ENCODE measurements around the gene DDX11.
"Not testable (repeated sequence)": the region's sequence is repeated elsewhere in the genome, so short reads cannot be mapped to it uniquely, and the experiment has no call there.

The DDX11 gene

DNA sequence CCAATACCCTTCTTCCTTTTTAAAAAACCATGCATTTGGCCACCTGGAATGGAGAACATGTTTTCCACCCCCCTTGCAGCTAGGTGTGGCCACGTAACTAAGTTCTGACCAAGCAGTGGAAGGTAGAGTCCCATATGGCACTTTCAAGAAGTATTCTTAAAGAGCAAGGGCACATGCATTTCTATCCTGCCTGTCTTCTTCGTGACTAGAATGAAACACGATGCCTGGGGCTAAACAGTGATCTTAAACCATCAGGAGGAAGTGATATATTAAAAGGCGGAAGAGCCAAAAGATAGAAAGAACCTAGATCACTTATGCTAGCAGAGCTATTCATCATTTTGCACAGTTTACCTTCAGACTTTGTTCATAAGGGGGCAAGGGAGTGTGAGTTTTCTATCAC is 16.0 kb upstream of the DDX11 start:
- no peak overlapping the region for H3K27ac ChIP-seq
- no peaks in the 10 kb centered on the region for H3K36me3 ChIP-seq (replicated peaks)
- in situ Hi-C loops (cut with HindIII; ENCODE audit: low pct_ligation_motif_present, low sequenced_read_pairs) = no loop called here
- no peak overlapping the region for H3K4me3 ChIP-seq (ENCODE audit: low read depth, low read length)
- DNase-seq = no peak
- no peaks in the 10 kb centered on the region for H3K27me3 ChIP-seq (replicated peaks)
- TF ChIP-seq, protein P1, sequence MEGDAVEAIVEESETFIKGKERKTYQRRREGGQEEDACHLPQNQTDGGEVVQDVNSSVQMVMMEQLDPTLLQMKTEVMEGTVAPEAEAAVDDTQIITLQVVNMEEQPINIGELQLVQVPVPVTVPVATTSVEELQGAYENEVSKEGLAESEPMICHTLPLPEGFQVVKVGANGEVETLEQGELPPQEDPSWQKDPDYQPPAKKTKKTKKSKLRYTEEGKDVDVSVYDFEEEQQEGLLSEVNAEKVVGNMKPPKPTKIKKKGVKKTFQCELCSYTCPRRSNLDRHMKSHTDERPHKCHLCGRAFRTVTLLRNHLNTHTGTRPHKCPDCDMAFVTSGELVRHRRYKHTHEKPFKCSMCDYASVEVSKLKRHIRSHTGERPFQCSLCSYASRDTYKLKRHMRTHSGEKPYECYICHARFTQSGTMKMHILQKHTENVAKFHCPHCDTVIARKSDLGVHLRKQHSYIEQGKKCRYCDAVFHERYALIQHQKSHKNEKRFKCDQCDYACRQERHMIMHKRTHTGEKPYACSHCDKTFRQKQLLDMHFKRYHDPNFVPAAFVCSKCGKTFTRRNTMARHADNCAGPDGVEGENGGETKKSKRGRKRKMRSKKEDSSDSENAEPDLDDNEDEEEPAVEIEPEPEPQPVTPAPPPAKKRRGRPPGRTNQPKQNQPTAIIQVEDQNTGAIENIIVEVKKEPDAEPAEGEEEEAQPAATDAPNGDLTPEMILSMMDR (IDR thresholded peaks at IDR 0.05; ENCODE audit: low read depth, low read length, missing control alignments) = no peak

DNA sequence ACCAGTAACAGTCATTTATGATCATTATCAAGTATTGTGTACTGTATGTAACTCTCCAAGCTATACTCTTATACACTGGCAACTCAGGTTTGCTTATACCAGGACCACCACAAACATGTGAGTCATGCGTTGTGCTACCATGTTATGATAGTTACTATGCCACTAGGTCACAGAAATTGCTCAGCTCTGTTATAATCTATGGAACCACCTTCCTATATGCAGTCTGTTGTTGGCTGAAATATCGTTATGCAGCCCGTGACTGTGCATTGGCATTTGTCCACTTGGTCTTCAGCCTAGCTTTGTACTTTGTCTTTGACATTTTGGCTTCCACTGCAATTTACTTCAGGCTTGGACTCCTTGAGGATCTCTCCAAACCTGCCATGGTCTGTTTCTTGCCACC is 7.5 kb upstream of the DDX11 start:
- H3K27ac ChIP-seq; DNase-seq; in situ Hi-C loops (cut with HindIII; ENCODE audit: low pct_ligation_motif_present, low sequenced_read_pairs); H3K36me3 ChIP-seq (replicated peaks); H3K4me3 ChIP-seq (ENCODE audit: low read depth, low read length); H3K27me3 ChIP-seq (replicated peaks): not testable (repeated sequence)

DNA sequence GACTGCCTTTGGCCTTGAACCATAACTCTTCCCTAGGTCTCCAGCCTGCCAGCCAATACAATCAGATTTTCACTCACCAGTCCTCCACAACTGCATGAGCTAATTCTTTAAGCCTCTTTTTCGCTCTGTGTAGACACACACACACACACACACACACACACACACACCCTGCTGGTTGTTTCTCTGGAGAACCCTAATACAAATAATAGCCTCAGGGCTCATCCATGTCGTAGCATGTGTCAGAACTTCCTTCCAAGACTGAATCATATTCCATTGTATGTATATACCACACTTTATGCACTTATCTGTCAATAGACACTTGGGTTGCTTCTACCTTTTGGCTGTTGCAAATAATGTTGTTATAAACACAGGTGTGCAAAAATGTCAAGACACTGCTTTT is 6.0 kb upstream of the DDX11 start:
- in situ Hi-C loops (cut with HindIII; ENCODE audit: low pct_ligation_motif_present, low sequenced_read_pairs); H3K27me3 ChIP-seq (replicated peaks); H3K4me3 ChIP-seq (ENCODE audit: low read depth, low read length); DNase-seq; H3K36me3 ChIP-seq (replicated peaks); H3K27ac ChIP-seq: not testable (repeated sequence)

DNA sequence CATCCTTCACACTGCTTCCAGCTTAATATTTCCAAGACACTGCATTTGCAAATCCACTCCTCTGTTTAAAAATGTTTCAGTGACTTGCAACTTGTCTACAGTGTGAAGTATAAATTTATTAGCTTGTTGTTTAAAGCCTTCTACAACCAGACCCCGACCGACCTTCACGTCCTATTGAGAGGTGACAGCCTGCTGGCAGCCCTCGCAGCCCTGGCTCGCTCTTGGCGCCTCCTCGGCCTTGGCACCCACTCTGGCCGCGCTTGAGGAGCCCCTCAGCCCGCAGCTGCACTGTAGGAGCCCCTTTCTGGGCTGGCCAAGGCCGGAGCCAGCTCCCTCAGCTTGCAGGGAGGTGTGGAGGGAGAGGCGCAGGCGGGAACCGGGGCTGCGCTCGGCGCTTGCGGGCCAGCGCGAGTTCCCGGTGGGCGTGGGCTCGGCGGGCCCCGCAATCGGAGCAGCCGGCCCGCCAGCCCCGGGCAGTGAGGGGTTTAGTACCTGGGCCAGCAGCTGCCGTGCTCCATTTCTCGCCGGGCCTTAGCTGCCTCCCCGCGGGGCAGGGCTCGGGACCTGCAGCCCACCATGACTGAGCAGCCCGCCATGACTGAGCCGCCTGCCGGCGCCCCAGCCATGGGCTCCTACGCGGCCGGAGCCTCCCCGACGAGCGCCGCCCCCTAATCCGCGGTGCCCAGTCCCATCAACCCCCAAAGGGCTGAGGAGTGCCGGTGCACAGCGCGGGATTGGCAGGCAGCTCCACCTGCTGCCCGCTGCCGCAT is 2.5 kb upstream of the DDX11 start:
- H3K27ac ChIP-seq; in situ Hi-C loops (cut with HindIII; ENCODE audit: low pct_ligation_motif_present, low sequenced_read_pairs); H3K27me3 ChIP-seq (replicated peaks); DNase-seq; H3K36me3 ChIP-seq (replicated peaks); H3K4me3 ChIP-seq (ENCODE audit: low read depth, low read length): not testable (repeated sequence)

DNA sequence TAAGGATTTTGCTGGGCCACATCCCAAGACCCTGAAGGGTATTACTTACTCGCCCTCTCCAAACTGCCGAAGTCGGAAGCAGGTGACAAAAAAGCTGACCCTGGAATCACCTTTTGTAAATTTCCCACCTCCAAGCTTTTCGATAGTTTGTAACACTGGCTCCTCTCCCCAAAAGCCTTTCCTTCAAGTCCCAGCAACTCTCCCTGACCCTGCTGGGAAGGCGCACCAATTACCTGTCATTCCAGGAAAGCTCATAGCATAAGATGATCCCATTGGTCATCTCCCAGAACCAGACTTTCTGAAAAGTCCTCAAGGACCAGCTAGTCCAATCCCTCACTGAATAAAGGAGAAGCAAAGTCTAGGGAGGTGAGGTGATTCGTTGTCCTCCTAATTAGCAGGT is 698 bp upstream of the DDX11 start:
- in situ Hi-C loops (cut with HindIII; ENCODE audit: low pct_ligation_motif_present, low sequenced_read_pairs); H3K36me3 ChIP-seq (replicated peaks); H3K27ac ChIP-seq; H3K27me3 ChIP-seq (replicated peaks); DNase-seq: not testable (repeated sequence)
- H3K4me3 ChIP-seq (ENCODE audit: low read depth, low read length) = peak overlapping the region; percentile 67

DNA sequence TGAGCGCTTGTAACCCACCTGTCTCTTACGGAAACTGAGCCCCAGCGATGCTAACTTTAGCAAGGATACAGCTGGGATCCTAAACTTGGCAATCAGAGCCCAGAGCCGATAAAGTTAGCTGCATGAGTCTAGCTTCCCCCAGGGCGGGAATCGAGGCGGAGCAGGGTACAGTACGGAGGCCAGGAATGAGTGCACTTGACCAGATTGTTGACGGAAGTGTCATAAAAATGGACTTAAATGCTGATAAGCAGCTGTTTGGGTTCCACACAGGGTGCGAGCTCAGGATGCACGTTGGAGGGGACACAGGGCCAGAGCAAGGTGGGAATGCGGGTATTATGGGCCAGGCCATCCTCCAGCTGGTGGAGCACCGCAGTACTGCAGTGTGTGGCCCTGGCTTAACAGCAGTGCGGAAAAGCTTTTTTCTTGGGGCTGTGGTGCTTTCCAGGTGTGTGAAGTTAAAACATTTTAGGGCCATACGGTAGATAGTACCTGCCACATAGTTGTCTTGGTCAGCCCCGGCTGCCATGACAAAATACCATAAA is 744 bp downstream of the DDX11 start:
- TF ChIP-seq, protein P1 (IDR thresholded peaks at IDR 0.05; ENCODE audit: low read depth, low read length, missing control alignments) = peak; percentile 56
- Histone ChIP-seq H3K27ac (peak overlapping the region; percentile 56), H3K4me3 (ENCODE audit: low read depth, low read length) (peak overlapping the region; percentile 67)
- H3K36me3 ChIP-seq (replicated peaks); in situ Hi-C loops (cut with HindIII; ENCODE audit: low pct_ligation_motif_present, low sequenced_read_pairs); H3K27me3 ChIP-seq (replicated peaks); DNase-seq: not testable (repeated sequence)

DNA sequence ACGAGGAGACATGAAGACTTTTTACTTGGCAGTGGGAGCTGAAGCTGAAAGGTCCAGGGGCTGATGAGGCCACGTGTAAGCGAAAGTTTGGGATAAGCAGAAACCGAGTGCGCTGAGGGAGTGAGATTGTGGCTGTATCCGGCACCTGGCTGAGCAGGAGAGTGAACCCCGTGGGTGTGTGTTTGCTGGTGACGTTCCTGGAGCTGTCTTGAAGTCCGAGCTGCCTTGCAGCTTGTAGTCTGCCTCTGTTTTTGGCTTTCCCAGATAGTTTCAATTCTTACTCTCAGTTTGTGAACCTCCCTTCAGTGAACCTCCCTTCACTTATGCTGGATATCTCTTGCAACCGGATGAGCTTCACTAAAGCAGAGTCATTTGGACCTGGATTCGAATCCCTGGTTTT is 2.5 kb downstream of the DDX11 start:
- H3K27me3 ChIP-seq (replicated peaks); H3K36me3 ChIP-seq (replicated peaks); in situ Hi-C loops (cut with HindIII; ENCODE audit: low pct_ligation_motif_present, low sequenced_read_pairs); H3K4me3 ChIP-seq (ENCODE audit: low read depth, low read length); DNase-seq; H3K27ac ChIP-seq: not testable (repeated sequence)

DNA sequence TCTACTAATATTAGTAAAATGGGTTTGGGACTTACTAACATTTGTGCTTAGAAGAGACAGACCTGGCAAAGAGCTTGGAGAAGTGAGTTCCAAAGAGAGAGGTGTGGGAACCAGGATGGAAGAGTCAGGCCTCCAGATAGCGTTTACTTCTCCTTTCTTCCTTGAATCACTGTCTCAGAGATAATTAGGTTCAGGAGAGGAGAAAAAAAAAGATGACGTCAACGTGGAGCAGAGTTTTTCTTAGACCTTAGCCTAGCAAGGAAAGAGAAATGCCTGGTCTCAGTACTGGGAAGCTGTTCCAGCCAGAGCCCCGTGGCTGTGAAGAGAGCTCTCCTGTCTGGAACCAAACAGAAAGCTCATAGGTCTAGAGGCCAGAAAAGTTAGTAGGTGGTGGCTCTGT is 3.4 kb downstream of the DDX11 start:
- H3K4me3 ChIP-seq (ENCODE audit: low read depth, low read length); H3K27ac ChIP-seq; H3K36me3 ChIP-seq (replicated peaks); DNase-seq; H3K27me3 ChIP-seq (replicated peaks); in situ Hi-C loops (cut with HindIII; ENCODE audit: low pct_ligation_motif_present, low sequenced_read_pairs): not testable (repeated sequence)

DNA sequence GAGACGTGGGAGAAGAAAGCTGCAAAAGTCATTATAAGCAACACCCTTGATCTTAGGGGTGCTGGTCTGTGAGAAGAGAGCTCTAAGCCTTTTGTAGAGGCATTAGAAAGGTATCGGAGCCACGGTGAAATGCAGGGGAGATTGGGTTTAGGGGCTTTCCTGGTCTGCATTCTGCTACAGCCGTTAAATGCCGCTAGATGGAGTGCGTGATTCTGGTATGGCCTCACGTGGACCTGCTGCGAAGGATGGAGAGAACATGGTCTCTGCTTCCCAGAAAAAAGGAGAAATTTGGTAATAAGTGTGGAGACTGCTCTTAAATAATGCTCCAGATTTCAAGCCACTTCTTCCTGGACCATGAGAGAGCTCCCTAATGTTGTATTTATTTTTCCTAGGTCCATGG is 4.3 kb downstream of the DDX11 start:
- in situ Hi-C loops (cut with HindIII; ENCODE audit: low pct_ligation_motif_present, low sequenced_read_pairs); H3K4me3 ChIP-seq (ENCODE audit: low read depth, low read length); H3K27me3 ChIP-seq (replicated peaks); DNase-seq; H3K36me3 ChIP-seq (replicated peaks): not testable (repeated sequence)
- TF ChIP-seq, protein P1 (IDR thresholded peaks at IDR 0.05; ENCODE audit: low read depth, low read length, missing control alignments) = peak; percentile 31
- peak overlapping the region; percentile 87 for H3K27ac ChIP-seq

DNA sequence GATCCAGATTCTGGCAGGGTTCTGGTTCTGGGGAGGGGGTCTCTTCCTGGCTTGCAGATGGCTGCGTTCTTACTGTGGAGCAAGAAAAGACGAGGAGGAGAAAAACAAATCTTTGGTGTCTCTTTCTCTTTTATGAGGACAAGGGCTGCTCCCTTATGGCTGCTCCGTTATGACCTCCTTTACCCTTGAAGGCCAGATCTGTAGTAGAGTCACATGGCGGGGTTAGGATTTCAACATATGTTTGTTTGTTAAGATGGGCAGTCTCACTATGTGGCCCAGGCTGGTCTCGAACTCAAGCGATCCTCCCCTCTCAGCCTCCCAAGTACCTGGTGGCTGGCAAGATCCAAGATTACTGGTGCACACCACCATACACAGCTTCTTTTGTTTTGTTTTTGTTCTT is 5.8 kb downstream of the DDX11 start:
- H3K4me3 ChIP-seq (ENCODE audit: low read depth, low read length); DNase-seq; H3K27me3 ChIP-seq (replicated peaks); in situ Hi-C loops (cut with HindIII; ENCODE audit: low pct_ligation_motif_present, low sequenced_read_pairs); H3K36me3 ChIP-seq (replicated peaks); H3K27ac ChIP-seq: not testable (repeated sequence)

DNA sequence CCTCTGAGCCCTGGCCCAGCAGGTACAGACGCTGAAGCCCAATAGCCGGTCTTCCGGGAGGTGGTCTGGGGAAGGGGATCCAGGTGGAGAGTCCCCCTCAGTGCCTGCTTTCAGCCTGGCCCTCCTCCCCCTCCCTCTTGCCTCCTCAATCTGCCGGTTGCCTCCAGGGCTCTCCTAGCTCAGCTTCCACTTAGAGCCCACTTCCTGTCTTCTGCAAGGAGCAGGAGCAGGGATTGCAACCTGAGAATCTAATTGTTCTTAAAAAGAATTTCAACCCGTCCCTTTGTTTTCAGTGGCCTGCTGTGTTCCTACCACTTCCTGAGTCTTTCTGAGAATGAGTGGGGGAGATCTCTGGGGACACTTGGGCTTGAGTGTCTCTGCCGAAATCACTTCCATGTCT is 6.6 kb downstream of the DDX11 start:
- H3K4me3 ChIP-seq (ENCODE audit: low read depth, low read length); DNase-seq; H3K27me3 ChIP-seq (replicated peaks); in situ Hi-C loops (cut with HindIII; ENCODE audit: low pct_ligation_motif_present, low sequenced_read_pairs); H3K36me3 ChIP-seq (replicated peaks); H3K27ac ChIP-seq: not testable (repeated sequence)

DNA sequence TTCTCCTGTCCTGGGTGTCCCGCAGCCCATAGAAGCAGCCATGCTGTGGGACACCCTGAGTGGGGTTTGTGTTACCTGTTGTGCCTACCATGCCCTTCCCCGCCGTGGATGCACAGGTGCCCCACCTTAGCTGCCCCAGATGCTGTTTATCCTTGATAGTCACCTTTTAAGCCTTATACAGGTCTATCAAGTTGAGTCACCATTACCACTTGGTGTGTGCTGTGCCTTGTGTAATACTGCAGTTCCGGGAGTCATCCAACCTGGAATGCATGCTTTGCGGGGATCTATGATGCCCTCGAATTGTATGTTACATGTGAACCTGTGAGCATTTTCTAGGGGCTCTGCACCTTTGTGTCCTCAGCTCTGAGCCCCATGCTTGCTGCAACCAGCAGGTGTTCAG is 7.6 kb downstream of the DDX11 start:
- H3K27me3 ChIP-seq (replicated peaks); DNase-seq; in situ Hi-C loops (cut with HindIII; ENCODE audit: low pct_ligation_motif_present, low sequenced_read_pairs); H3K27ac ChIP-seq; H3K36me3 ChIP-seq (replicated peaks); H3K4me3 ChIP-seq (ENCODE audit: low read depth, low read length): not testable (repeated sequence)

Measured in brain microvascular endothelial cell (primary cell).